GM12878 (cell line): ENCODE data around the gene ARL3. TPM values are rescaled to one million over a fixed set of nuclear protein-coding genes. Genes with fewer than 3 reads are reported as not detected.

Experiments
- ATAC-seq: fragments of 200-7000 bp; cut with Tn5 transposase; 3 replicates; pipeline ENCODE4 v1.9.1; 2020; ENCODE audit warnings: mild to moderate bottlenecking, moderate library complexity
- BruUV-seq: library from RNA; stranded (reverse); fragments of 400-500 nt; replicated peaks from 2 replicates; lab custom pipeline; 2021; lab: Mats Ljungman, UMichigan
- CTCF ChIA-PET: fragments of 300-600 bp; sonication (Branson Sonifier 250); formaldehyde crosslinking; extraction: SDS; loops from one replicate; lab custom pipeline; 2021; ENCODE audit warnings: inconsistent platforms; lab: Yijun Ruan, JAX
- POLR2A ChIA-PET: fragments of 350-600 bp; formaldehyde crosslinking; extraction: SDS; loops from one replicate; lab custom pipeline; 2021; ENCODE audit warnings: inconsistent platforms; lab: Charles Lee
- RAD21 ChIA-PET: fragments of 300-600 bp; sonication (Branson Sonifier 250); formaldehyde crosslinking; loops from one replicate; lab custom pipeline; 2023; ENCODE audit warnings: antibody characterized with exemption; ENCODE audit not compliant: unreplicated experiment; lab: Charles Lee
- SMC1A ChIA-PET: fragments of 300-600 bp; sonication (Branson Sonifier 250); formaldehyde crosslinking; loops from one replicate; lab custom pipeline; 2023; ENCODE audit not compliant: unreplicated experiment, uncharacterized antibody; lab: Charles Lee
- DNase-seq: peaks from one replicate; pipeline ENCODE4 v3.0.0-alpha.2; 2011; ENCODE audit warnings: low read depth, low spot score
- FAIRE-seq: peaks from 3 replicates; lab custom pipeline; 2011; peaks lifted over from hg19 to GRCh38; lab: Jason Lieb, UNC
- H2AFZ ChIP-seq: 2 replicates; pipeline ENCODE4 v1.6.0; 2011; ENCODE audit warnings: low read depth, low read length, control low read depth; ENCODE audit not compliant: control insufficient read depth
- H3K27ac ChIP-seq: 2 replicates; pipeline ENCODE4 v1.5.1; 2011; ENCODE audit warnings: control low read depth; ENCODE audit not compliant: control insufficient read depth, insufficient read depth
- H3K27me3 ChIP-seq, 2 experiments: replicated peaks in 1 of 2; 2 replicates each; pipeline versions ENCODE4 v1.6.0 to v1.6.1; 2011; ENCODE audit warnings: low read length in 1 of 2; ENCODE audit not compliant: control insufficient read depth in 2 of 2, insufficient read depth in 2 of 2
- H3K36me3 ChIP-seq, 2 experiments: 2 replicates each; pipeline ENCODE4 v1.5.1; 2011; ENCODE audit warnings: low read length in 1 of 2; ENCODE audit not compliant: control insufficient read depth in 2 of 2, insufficient read depth in 2 of 2
- H3K4me1 ChIP-seq: 2 replicates; pipeline ENCODE4 v1.6.1; 2011; ENCODE audit warnings: mild to moderate bottlenecking, low read length, moderate library complexity, mixed read lengths; ENCODE audit not compliant: control insufficient read depth, insufficient read depth
- H3K4me2 ChIP-seq: 2 replicates; pipeline ENCODE4 v1.6.0; 2011; ENCODE audit warnings: control low read depth; ENCODE audit not compliant: control insufficient read depth, insufficient read depth
- H3K4me3 ChIP-seq: fragments of 200-600 bp; sonication (generic); 2 replicates; pipeline ENCODE4 v1.5.1; 2016
- H3K79me2 ChIP-seq: 2 replicates; pipeline ENCODE4 v1.6.0; 2011; ENCODE audit warnings: low read length; ENCODE audit not compliant: control insufficient read depth, insufficient read depth
- H3K9ac ChIP-seq: 2 replicates; pipeline ENCODE4 v1.8.0; 2011; ENCODE audit warnings: low read length, control low read depth, mixed read lengths; ENCODE audit not compliant: control insufficient read depth, insufficient read depth
- H3K9me3 ChIP-seq: replicated peaks from 3 replicates; pipeline ENCODE4 v1.5.1; 2011; ENCODE audit warnings: mild to moderate bottlenecking, low read length; ENCODE audit not compliant: control insufficient read depth, insufficient read depth
- H4K20me1 ChIP-seq: 2 replicates; pipeline ENCODE4 v1.6.0; 2011; ENCODE audit not compliant: control insufficient read depth, insufficient read depth
- BCLAF1 ChIP-seq: fragments of 450-650 bp; IDR thresholded peaks from 2 replicates; pipeline ENCODE4 v1.6.1; 2017; ENCODE audit warnings: antibody characterized with exemption, mild to moderate bottlenecking, moderate library complexity
- CHD2 ChIP-seq: IDR thresholded peaks from 2 replicates; pipeline ENCODE4 v1.6.1; 2011; ENCODE audit warnings: low read depth, low read length, improper control_type of control experiment, borderline replicate concordance
- CREB1 ChIP-seq: IDR thresholded peaks from 2 replicates; pipeline ENCODE4 v1.6.1; 2012; ENCODE audit warnings: low read depth, mild to moderate bottlenecking, inconsistent platforms
- DPF2 ChIP-seq: fragments of 450-650 bp; IDR thresholded peaks from 2 replicates; pipeline ENCODE4 v1.6.1; 2017; ENCODE audit warnings: mild to moderate bottlenecking
- EGR1 ChIP-seq, 2 experiments: IDR thresholded peaks; 1 replicate in 1 of 2; 2 replicates in 1 of 2; pipeline ENCODE4 v1.6.1; 2011 to 2012; ENCODE audit warnings: low read depth in 2 of 2, low read length in 2 of 2, borderline replicate concordance in 1 of 2, mild to moderate bottlenecking in 1 of 2, moderate library complexity in 1 of 2
- HDAC6 ChIP-seq: fragments of 200-600 bp; sonication (generic); IDR thresholded peaks from one replicate; pipeline ENCODE4 v1.8.0; 2017; ENCODE audit warnings: antibody characterized with exemption; ENCODE audit not compliant: unreplicated experiment
- POLR2A ChIP-seq: IDR thresholded peaks from 2 replicates; pipeline ENCODE4 v1.6.1; 2011; ENCODE audit warnings: low read depth, mild to moderate bottlenecking, low read length
- PRDM15 ChIP-seq: fragments of 450-650 bp; formaldehyde crosslinking; IDR thresholded peaks from 2 replicates; pipeline ENCODE4 v1.4.0; 2020; ENCODE audit warnings: mild to moderate bottlenecking, moderate library complexity
- RBBP5 ChIP-seq: fragments of 200-600 bp; sonication (generic); conservative IDR thresholded peaks from 2 replicates; pipeline ENCODE4 v1.6.1; 2016
- SMAD5 ChIP-seq: IDR thresholded peaks from 2 replicates; pipeline ENCODE4 v1.6.1; 2016; ENCODE audit warnings: antibody characterized with exemption, low read depth
- SMC3 ChIP-seq: IDR thresholded peaks from 2 replicates; pipeline ENCODE4 v1.6.1; 2011; ENCODE audit warnings: low read length, improper control_type of control experiment, borderline replicate concordance
- SRF ChIP-seq, 2 experiments: IDR thresholded peaks; 2 replicates each; pipeline ENCODE4 v1.6.1; 2011; ENCODE audit warnings: low read depth in 2 of 2, low read length in 2 of 2, mild to moderate bottlenecking in 1 of 2, moderate library complexity in 1 of 2
- ZZZ3 ChIP-seq: IDR thresholded peaks from 2 replicates; pipeline ENCODE4 v1.6.1; 2011; ENCODE audit warnings: low read depth; ENCODE audit not compliant: control insufficient read depth, insufficient read length
- WGBS: methylation state at CpG from one replicate; pipeline ENCODE4 v1.1.6; 2016; ENCODE audit warnings: low lambda C conversion rate; ENCODE audit not compliant: insufficient replicate concordance, insufficient coverage; ENCODE audit errors: missing lambda C conversion rate; 5-methylcytosine and 5-hydroxymethylcytosine counted together
- in situ Hi-C: fragments of 300-500 bp; cut with MboI; formaldehyde crosslinking; loops from 9 replicates; pipeline ENCODE4 v1.14.3; 2018; ENCODE audit warnings: mixed read lengths
- intact Hi-C: fragments of 100-400 bp; cut with micrococcal nuclease; formaldehyde crosslinking; loops from one replicate; pipeline ENCODE4 v1.14.2; 2022; ENCODE audit not compliant: unreplicated experiment
- polyA plus RNA-seq, 11 experiments: library from polyadenylated mRNA; depleted of rRNA in 4 of 11; unstranded in 6 of 11; stranded (reverse) in 5 of 11; fragments of >200 nt; fragmentation: Nextera tagmentation in 4 of 11; fragmentation: Illumina TruSeq in 1 of 11; extraction: Ambion mirVana in 4 of 11; extraction: Trizol in 1 of 11; gene quantifications; 1 replicate in 1 of 11; 2 replicates in 10 of 11; pipeline versions ENCODE4 v1.2.1 to v1.2.3, GENCODE V29; 2011 to 2016; ENCODE audit warnings: inconsistent platforms in 2 of 11, missing spikeins in 2 of 11, low read depth in 1 of 11
- total RNA-seq, 4 experiments: library from RNA; depleted of rRNA in 3 of 4; stranded (reverse); fragments of >200 nt in 3 of 4; fragmentation: Illumina TruSeq in 1 of 4; extraction: Trizol in 1 of 4; gene quantifications; 2 replicates each; pipeline versions ENCODE4 v1.2.1 to v1.2.3, GENCODE V29; 2013 to 2021
- TF ChIP-seq, protein P1 (sequence below): IDR thresholded peaks from 2 replicates; pipeline ENCODE4 v1.6.1; 2011; ENCODE audit warnings: borderline replicate concordance, low read depth, mild to moderate bottlenecking, moderate library complexity, low read length; ENCODE audit not compliant: insufficient read depth, poor library complexity, severe bottlenecking
- TF ChIP-seq, protein P2 (sequence below): fragments of 450-650 bp; IDR thresholded peaks from 2 replicates; pipeline ENCODE4 v1.6.1; 2017; ENCODE audit warnings: mild to moderate bottlenecking

Gene ARL3
- total and polyA plus RNA-seq, 10 of the 15 experiments (the other 5 are each of a cell fraction or from before 2014, with no cell fraction given), result 4.9 to 26.1 (median 11.0) TPM

DNA sequence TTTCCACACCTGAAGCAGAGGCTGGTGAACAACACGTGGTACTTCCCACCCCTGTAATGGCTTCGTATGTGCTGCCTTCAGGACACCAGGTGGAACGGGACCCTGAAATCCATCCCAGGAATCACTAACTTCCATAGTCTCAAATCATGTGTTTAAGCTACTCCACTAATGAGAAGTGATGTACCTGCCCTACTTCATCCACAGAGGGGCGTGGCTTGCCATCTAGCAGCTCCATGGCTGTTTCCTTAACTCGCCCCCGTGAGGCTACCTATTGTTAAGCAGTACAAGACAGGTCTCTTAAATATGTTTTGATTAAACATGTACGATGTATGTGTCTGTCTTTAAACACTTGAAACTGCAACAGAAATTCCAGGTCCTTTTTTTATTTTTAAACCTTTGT lies 31.8 kb downstream of the ARL3 start:
- no peak for DNase-seq
- RAD21 ChIA-PET, result no interaction called here
- no peaks in the 10 kb centered on the region for H3K9me3 ChIP-seq
- POLR2A ChIA-PET, result interaction anchor here (0.6 kb wide), 1 partner anchor 120 kb away, joined by 3 read pairs; no protein-coding TSS in a partner anchor
- in situ Hi-C loops (no loop called here), intact Hi-C loops (no loop called here)
- SMC1A ChIA-PET, result interaction anchor here (0.9 kb wide), 1 partner anchor 19 kb away, joined by 3 read pairs; no protein-coding TSS in a partner anchor
- FAIRE-seq, result no peak
- 0 out of 2 replicates have a peak, but pooled peaks cover 3% of the 10 kb centered on the region for H3K4me1 ChIP-seq
- no peak overlapping the region for H2AFZ ChIP-seq
- no peaks in the 10 kb centered on the region for H3K27me3 ChIP-seq
- H3K79me2 ChIP-seq, result no peaks in the 10 kb centered on the region
- H3K4me3 ChIP-seq, result no peak overlapping the region
- H3K27ac ChIP-seq, result no peak overlapping the region
- H3K36me3 ChIP-seq, result peaks cover 2 to 4% of the 10 kb centered on the region in 2 experiments; a peak in 3 of 4 replicates
- no peaks in the 10 kb centered on the region for H4K20me1 ChIP-seq
- BruUV-seq, result no TSS peak
- ATAC-seq, result no peak
- H3K4me2 ChIP-seq, result no peak overlapping the region
- WGBS, result 82% methylated on average over 7 of the region's 7 CpGs
- H3K9ac ChIP-seq, result no peak overlapping the region
- CTCF ChIA-PET, result interaction anchor here (1.1 kb wide), 1 partner anchor 12 kb away, joined by 4 read pairs; no protein-coding TSS in a partner anchor
- TF ChIP-seq POLR2A, result no peak
- TF ChIP-seq, protein P1, sequence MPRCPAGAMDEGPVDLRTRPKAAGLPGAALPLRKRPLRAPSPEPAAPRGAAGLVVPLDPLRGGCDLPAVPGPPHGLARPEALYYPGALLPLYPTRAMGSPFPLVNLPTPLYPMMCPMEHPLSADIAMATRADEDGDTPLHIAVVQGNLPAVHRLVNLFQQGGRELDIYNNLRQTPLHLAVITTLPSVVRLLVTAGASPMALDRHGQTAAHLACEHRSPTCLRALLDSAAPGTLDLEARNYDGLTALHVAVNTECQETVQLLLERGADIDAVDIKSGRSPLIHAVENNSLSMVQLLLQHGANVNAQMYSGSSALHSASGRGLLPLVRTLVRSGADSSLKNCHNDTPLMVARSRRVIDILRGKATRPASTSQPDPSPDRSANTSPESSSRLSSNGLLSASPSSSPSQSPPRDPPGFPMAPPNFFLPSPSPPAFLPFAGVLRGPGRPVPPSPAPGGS, result no peak
- no peak for TF ChIP-seq HDAC6
- TF ChIP-seq SMAD5, result no peak
- TF ChIP-seq CHD2, result no peak
- TF ChIP-seq DPF2, result no peak
- TF ChIP-seq SMC3, result no peak
- TF ChIP-seq, protein P2, sequence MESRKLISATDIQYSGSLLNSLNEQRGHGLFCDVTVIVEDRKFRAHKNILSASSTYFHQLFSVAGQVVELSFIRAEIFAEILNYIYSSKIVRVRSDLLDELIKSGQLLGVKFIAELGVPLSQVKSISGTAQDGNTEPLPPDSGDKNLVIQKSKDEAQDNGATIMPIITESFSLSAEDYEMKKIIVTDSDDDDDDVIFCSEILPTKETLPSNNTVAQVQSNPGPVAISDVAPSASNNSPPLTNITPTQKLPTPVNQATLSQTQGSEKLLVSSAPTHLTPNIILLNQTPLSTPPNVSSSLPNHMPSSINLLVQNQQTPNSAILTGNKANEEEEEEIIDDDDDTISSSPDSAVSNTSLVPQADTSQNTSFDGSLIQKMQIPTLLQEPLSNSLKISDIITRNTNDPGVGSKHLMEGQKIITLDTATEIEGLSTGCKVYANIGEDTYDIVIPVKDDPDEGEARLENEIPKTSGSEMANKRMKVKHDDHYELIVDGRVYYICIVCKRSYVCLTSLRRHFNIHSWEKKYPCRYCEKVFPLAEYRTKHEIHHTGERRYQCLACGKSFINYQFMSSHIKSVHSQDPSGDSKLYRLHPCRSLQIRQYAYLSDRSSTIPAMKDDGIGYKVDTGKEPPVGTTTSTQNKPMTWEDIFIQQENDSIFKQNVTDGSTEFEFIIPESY, result no peak
- TF ChIP-seq BCLAF1, result no peak
- TF ChIP-seq EGR1 (IDR thresholded peaks at IDR 0.05; ENCODE audit: borderline replicate concordance in 1 of 2, low read depth in 2 of 2, low read length in 2 of 2), result no peak
- TF ChIP-seq SRF (IDR thresholded peaks at IDR 0.05; ENCODE audit: low read depth in 2 of 2, low read length in 2 of 2), result no peak
- TF ChIP-seq CREB1, result no peak
- no peak for TF ChIP-seq RBBP5
- TF ChIP-seq PRDM15, result no peak
- no peak for TF ChIP-seq ZZZ3
